GM12878 (cell line): ENCODE data around the gene PPBP. TPM values are rescaled to one million over a fixed set of nuclear protein-coding genes. Genes with fewer than 3 reads are reported as not detected.

ENCODE experiments used
- ATAC-seq: fragments of 200-7000 bp; cut with Tn5 transposase; 3 replicates; pipeline ENCODE4 v1.9.1; 2020; ENCODE audit warnings: mild to moderate bottlenecking, moderate library complexity
- BruUV-seq: library from RNA; stranded (reverse); fragments of 400-500 nt; replicated peaks from 2 replicates; lab custom pipeline; 2021; lab: Mats Ljungman, UMichigan
- CTCF ChIA-PET: fragments of 300-600 bp; sonication (Branson Sonifier 250); formaldehyde crosslinking; extraction: SDS; loops from one replicate; lab custom pipeline; 2021; ENCODE audit warnings: inconsistent platforms; lab: Yijun Ruan, JAX
- POLR2A ChIA-PET: fragments of 350-600 bp; formaldehyde crosslinking; extraction: SDS; loops from one replicate; lab custom pipeline; 2021; ENCODE audit warnings: inconsistent platforms; lab: Charles Lee
- RAD21 ChIA-PET: fragments of 300-600 bp; sonication (Branson Sonifier 250); formaldehyde crosslinking; loops from one replicate; lab custom pipeline; 2023; ENCODE audit warnings: antibody characterized with exemption; ENCODE audit not compliant: unreplicated experiment; lab: Charles Lee
- SMC1A ChIA-PET: fragments of 300-600 bp; sonication (Branson Sonifier 250); formaldehyde crosslinking; loops from one replicate; lab custom pipeline; 2023; ENCODE audit not compliant: unreplicated experiment, uncharacterized antibody; lab: Charles Lee
- DNase-seq: peaks from one replicate; pipeline ENCODE4 v3.0.0-alpha.2; 2011; ENCODE audit warnings: low read depth, low spot score
- FAIRE-seq: peaks from 3 replicates; lab custom pipeline; 2011; peaks lifted over from hg19 to GRCh38; lab: Jason Lieb, UNC
- H2AFZ ChIP-seq: 2 replicates; pipeline ENCODE4 v1.6.0; 2011; ENCODE audit warnings: low read depth, low read length, control low read depth; ENCODE audit not compliant: control insufficient read depth
- H3K27ac ChIP-seq: 2 replicates; pipeline ENCODE4 v1.5.1; 2011; ENCODE audit warnings: control low read depth; ENCODE audit not compliant: control insufficient read depth, insufficient read depth
- H3K27me3 ChIP-seq, 2 experiments: replicated peaks in 1 of 2; 2 replicates each; pipeline versions ENCODE4 v1.6.0 to v1.6.1; 2011; ENCODE audit warnings: low read length in 1 of 2; ENCODE audit not compliant: control insufficient read depth in 2 of 2, insufficient read depth in 2 of 2
- H3K36me3 ChIP-seq, 2 experiments: 2 replicates each; pipeline ENCODE4 v1.5.1; 2011; ENCODE audit warnings: low read length in 1 of 2; ENCODE audit not compliant: control insufficient read depth in 2 of 2, insufficient read depth in 2 of 2
- H3K4me1 ChIP-seq: 2 replicates; pipeline ENCODE4 v1.6.1; 2011; ENCODE audit warnings: mild to moderate bottlenecking, low read length, moderate library complexity, mixed read lengths; ENCODE audit not compliant: control insufficient read depth, insufficient read depth
- H3K4me2 ChIP-seq: 2 replicates; pipeline ENCODE4 v1.6.0; 2011; ENCODE audit warnings: control low read depth; ENCODE audit not compliant: control insufficient read depth, insufficient read depth
- H3K4me3 ChIP-seq: fragments of 200-600 bp; sonication (generic); 2 replicates; pipeline ENCODE4 v1.5.1; 2016
- H3K79me2 ChIP-seq: 2 replicates; pipeline ENCODE4 v1.6.0; 2011; ENCODE audit warnings: low read length; ENCODE audit not compliant: control insufficient read depth, insufficient read depth
- H3K9ac ChIP-seq: 2 replicates; pipeline ENCODE4 v1.8.0; 2011; ENCODE audit warnings: low read length, control low read depth, mixed read lengths; ENCODE audit not compliant: control insufficient read depth, insufficient read depth
- H3K9me3 ChIP-seq: replicated peaks from 3 replicates; pipeline ENCODE4 v1.5.1; 2011; ENCODE audit warnings: mild to moderate bottlenecking, low read length; ENCODE audit not compliant: control insufficient read depth, insufficient read depth
- H4K20me1 ChIP-seq: 2 replicates; pipeline ENCODE4 v1.6.0; 2011; ENCODE audit not compliant: control insufficient read depth, insufficient read depth
- BHLHE40 ChIP-seq, 2 experiments: fragments of 450-650 bp in 1 of 2; IDR thresholded peaks; 2 replicates each; pipeline ENCODE4 v1.6.1; 2011 to 2017; ENCODE audit warnings: low read depth in 2 of 2, borderline replicate concordance in 1 of 2, improper control_type of control experiment in 1 of 2, low read length in 1 of 2, mild to moderate bottlenecking in 1 of 2
- DPF2 ChIP-seq: fragments of 450-650 bp; IDR thresholded peaks from 2 replicates; pipeline ENCODE4 v1.6.1; 2017; ENCODE audit warnings: mild to moderate bottlenecking
- MTA2 ChIP-seq: fragments of 450-650 bp; IDR thresholded peaks from 2 replicates; pipeline ENCODE4 v1.6.1; 2016; ENCODE audit warnings: low read depth, mild to moderate bottlenecking, moderate library complexity
- SUZ12 ChIP-seq: fragments of 200-600 bp; sonication (generic); IDR thresholded peaks from one replicate; pipeline ENCODE4 v1.6.1; 2018; ENCODE audit warnings: antibody characterized with exemption, mild to moderate bottlenecking; ENCODE audit not compliant: unreplicated experiment
- TARDBP ChIP-seq: IDR thresholded peaks from 2 replicates; pipeline ENCODE4 v1.6.1; 2016; ENCODE audit warnings: borderline replicate concordance
- ZNF592 ChIP-seq: fragments of 450-650 bp; IDR thresholded peaks from 2 replicates; pipeline ENCODE4 v1.6.1; 2017; ENCODE audit warnings: mild to moderate bottlenecking, moderate library complexity
- WGBS: methylation state at CpG from one replicate; pipeline ENCODE4 v1.1.6; 2016; ENCODE audit warnings: low lambda C conversion rate; ENCODE audit not compliant: insufficient replicate concordance, insufficient coverage; ENCODE audit errors: missing lambda C conversion rate; 5-methylcytosine and 5-hydroxymethylcytosine counted together
- in situ Hi-C: fragments of 300-500 bp; cut with MboI; formaldehyde crosslinking; loops from 9 replicates; pipeline ENCODE4 v1.14.3; 2018; ENCODE audit warnings: mixed read lengths
- intact Hi-C: fragments of 100-400 bp; cut with micrococcal nuclease; formaldehyde crosslinking; loops from one replicate; pipeline ENCODE4 v1.14.2; 2022; ENCODE audit not compliant: unreplicated experiment
- polyA plus RNA-seq, 11 experiments: library from polyadenylated mRNA; depleted of rRNA in 4 of 11; unstranded in 6 of 11; stranded (reverse) in 5 of 11; fragments of >200 nt; fragmentation: Nextera tagmentation in 4 of 11; fragmentation: Illumina TruSeq in 1 of 11; extraction: Ambion mirVana in 4 of 11; extraction: Trizol in 1 of 11; gene quantifications; 1 replicate in 1 of 11; 2 replicates in 10 of 11; pipeline versions ENCODE4 v1.2.1 to v1.2.3, GENCODE V29; 2011 to 2016; ENCODE audit warnings: inconsistent platforms in 2 of 11, missing spikeins in 2 of 11, low read depth in 1 of 11
- total RNA-seq, 4 experiments: library from RNA; depleted of rRNA in 3 of 4; stranded (reverse); fragments of >200 nt in 3 of 4; fragmentation: Illumina TruSeq in 1 of 4; extraction: Trizol in 1 of 4; gene quantifications; 2 replicates each; pipeline versions ENCODE4 v1.2.1 to v1.2.3, GENCODE V29; 2013 to 2021
- TF ChIP-seq, protein P1 (sequence below): IDR thresholded peaks from 2 replicates; pipeline ENCODE4 v1.6.1; 2012; ENCODE audit warnings: low read depth, low read length, improper control_type of control experiment
- TF ChIP-seq, protein P2 (sequence below): IDR thresholded peaks from 2 replicates; pipeline ENCODE4 v1.6.1; 2012; ENCODE audit warnings: low read length, inconsistent platforms

PPBP gene
- total and polyA plus RNA-seq, 10 of the 15 experiments (the other 5 are each of a cell fraction or from before 2014, with no cell fraction given) = not detected

GRCh38 chr4:73988061-73988460, at the start of gene PPBP (continued):
- TF ChIP-seq, protein P1, sequence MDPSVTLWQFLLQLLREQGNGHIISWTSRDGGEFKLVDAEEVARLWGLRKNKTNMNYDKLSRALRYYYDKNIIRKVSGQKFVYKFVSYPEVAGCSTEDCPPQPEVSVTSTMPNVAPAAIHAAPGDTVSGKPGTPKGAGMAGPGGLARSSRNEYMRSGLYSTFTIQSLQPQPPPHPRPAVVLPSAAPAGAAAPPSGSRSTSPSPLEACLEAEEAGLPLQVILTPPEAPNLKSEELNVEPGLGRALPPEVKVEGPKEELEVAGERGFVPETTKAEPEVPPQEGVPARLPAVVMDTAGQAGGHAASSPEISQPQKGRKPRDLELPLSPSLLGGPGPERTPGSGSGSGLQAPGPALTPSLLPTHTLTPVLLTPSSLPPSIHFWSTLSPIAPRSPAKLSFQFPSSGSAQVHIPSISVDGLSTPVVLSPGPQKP = no peak
- TF ChIP-seq BHLHE40 (IDR thresholded peaks at IDR 0.05; ENCODE audit: borderline replicate concordance in 1 of 2, low read depth in 2 of 2, low read length in 1 of 2) (no peak), ZNF592 (no peak)

- CTCF ChIA-PET = interaction anchor here (0.7 to 1.8 kb wide), 2 partner anchors 192 to 307 kb away, joined by 3 to 4 read pairs; no protein-coding TSS in a partner anchor
- no peaks in the 10 kb centered on the region for H3K9me3 ChIP-seq
- no TSS peak for BruUV-seq
- no peaks in the 10 kb centered on the region for H3K36me3 ChIP-seq
- RAD21 ChIA-PET = interaction anchor here (0.6 kb wide), 1 partner anchor 152 kb away, joined by 3 read pairs; no protein-coding TSS in a partner anchor
- in situ Hi-C loops (no loop called here), intact Hi-C loops (loop anchor here (10.0 kb wide), 1 partner anchor 373 kb away; no protein-coding TSS in a partner anchor)
- H3K27ac ChIP-seq = no peak overlapping the region
- no peak overlapping the region for H3K4me2 ChIP-seq
- no peak for ATAC-seq
- peaks cover 3% of the 10 kb centered on the region; the same call in 1 of the 2 replicates for H3K4me1 ChIP-seq
- no peak overlapping the region for H3K9ac ChIP-seq
- no peak for FAIRE-seq
- no peaks in the 10 kb centered on the region for H4K20me1 ChIP-seq
- WGBS = 8% methylated on average over 4 of the region's 4 CpGs
- POLR2A ChIA-PET = interaction anchor here (0.6 kb wide), 1 partner anchor 119 kb away, joined by 3 read pairs; no protein-coding TSS in a partner anchor
- DNase-seq = no peak
- peaks cover 3 to 8% of the 10 kb centered on the region in 2 experiments for H3K27me3 ChIP-seq
- H3K79me2 ChIP-seq = no peaks in the 10 kb centered on the region
- SMC1A ChIA-PET = interaction anchor here (0.7 kb wide), 2 partner anchors 27 to 139 kb away, joined by 3 read pairs; no protein-coding TSS in a partner anchor
- H2AFZ ChIP-seq = no peak overlapping the region
- H3K4me3 ChIP-seq = no peak overlapping the region
- TF ChIP-seq DPF2 (no peak), MTA2 (no peak), SUZ12 (no peak), TARDBP (no peak), ZNF592 (no peak)
- TF ChIP-seq, protein P2, sequence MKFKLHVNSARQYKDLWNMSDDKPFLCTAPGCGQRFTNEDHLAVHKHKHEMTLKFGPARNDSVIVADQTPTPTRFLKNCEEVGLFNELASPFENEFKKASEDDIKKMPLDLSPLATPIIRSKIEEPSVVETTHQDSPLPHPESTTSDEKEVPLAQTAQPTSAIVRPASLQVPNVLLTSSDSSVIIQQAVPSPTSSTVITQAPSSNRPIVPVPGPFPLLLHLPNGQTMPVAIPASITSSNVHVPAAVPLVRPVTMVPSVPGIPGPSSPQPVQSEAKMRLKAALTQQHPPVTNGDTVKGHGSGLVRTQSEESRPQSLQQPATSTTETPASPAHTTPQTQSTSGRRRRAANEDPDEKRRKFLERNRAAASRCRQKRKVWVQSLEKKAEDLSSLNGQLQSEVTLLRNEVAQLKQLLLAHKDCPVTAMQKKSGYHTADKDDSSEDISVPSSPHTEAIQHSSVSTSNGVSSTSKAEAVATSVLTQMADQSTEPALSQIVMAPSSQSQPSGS = no peak
Observed at GRCh38 chr4:74037076-74037955, 49.3 kb upstream of the PPBP start.
